ENCODE measurements around the gene PGS1. TPM values are rescaled to one million over a fixed set of nuclear protein-coding genes. Genes with fewer than 3 reads are reported as not detected.

The PGS1 gene
- total and polyA plus RNA-seq, 9 donors, result 13.5 to 50.2 (median 35.0) TPM

GRCh38 chr17:78358538-78359320, 19.7 kb upstream of the PGS1 start:
- no peak for DNase-seq
- 15 to 19% (median 18%) methylated on average over 54 to 72 of the region's 72 CpGs for WGBS, 3 donors
- TF ChIP-seq CTCF (IDR thresholded peaks at IDR 0.05), result no peak
- TF ChIP-seq POLR2A (IDR thresholded peaks at IDR 0.05), result no peak
- TF ChIP-seq EP300 (IDR thresholded peaks at IDR 0.05), result no peak

GRCh38 chr17:78359321-78359996, 19.0 kb upstream of the PGS1 start:
- 0 to 1% (median 0%) methylated on average over 49 to 70 of the region's 70 CpGs for WGBS, 3 donors
- peak overlapping the region; percentile 83 for H3K4me3 ChIP-seq
- H3K36me3 ChIP-seq, result no peaks in the 10 kb centered on the region
- no peaks in the 10 kb centered on the region for H3K9me3 ChIP-seq
- no peaks in the 10 kb centered on the region for H3K27me3 ChIP-seq
- peaks cover 16% of the 10 kb centered on the region for H3K4me1 ChIP-seq (ENCODE audit: insufficient read depth)
- peak in 1 of 3 donors; percentile 29 for TF ChIP-seq CTCF (IDR thresholded peaks at IDR 0.05)
- TF ChIP-seq EP300 (IDR thresholded peaks at IDR 0.05), result peak; percentile 47
- TF ChIP-seq POLR2A (IDR thresholded peaks at IDR 0.05), result no peak
- peak in 2 of 5 donors; percentile 46 to 66 for DNase-seq
- intact Hi-C loops (cut with DNase I), result loop anchor here in 3 of 4 donors (1.0 to 5.0 kb wide), 2 partner anchors 31 to 67 kb away; no protein-coding TSS in a partner anchor
- peak overlapping the region; percentile 71 to 92 for H3K27ac ChIP-seq

More at GRCh38 chr17:78358538-78359320, 19.7 kb upstream of the PGS1 start:
- Histone ChIP-seq H3K36me3 (no peaks in the 10 kb centered on the region), H3K4me1 (ENCODE audit: insufficient read depth) (peaks cover 18% of the 10 kb centered on the region), H3K27ac (peak overlapping the region; percentile 71 to 92), H3K4me3 (peak overlapping the region; percentile 83), H3K27me3 (no peaks in the 10 kb centered on the region), H3K9me3 (no peaks in the 10 kb centered on the region)
- intact Hi-C loops (cut with DNase I), result loop anchor here in 3 of 4 donors (1.0 to 5.0 kb wide), 2 partner anchors 30 to 66 kb away; no protein-coding TSS in a partner anchor

- intact Hi-C loops (cut with DNase I), result loop anchor here in 3 of 4 donors (1.0 to 10.0 kb wide), 4 partner anchors 32 to 105 kb away; no protein-coding TSS in a partner anchor
- Histone ChIP-seq H3K4me3 (peak within 1 kb of the TSS; percentile 83), H3K27me3 (no peaks in the 10 kb centered on the region), H3K9me3 (no peaks in the 10 kb centered on the region), H3K36me3 (no peaks in the 10 kb centered on the region), H3K27ac (peak within 1 kb of the TSS; percentile 71 to 92), H3K4me1 (ENCODE audit: insufficient read depth) (peaks cover 18% of the 10 kb centered on the region)
- TF ChIP-seq CTCF (IDR thresholded peaks at IDR 0.05), result no peak
- peak; percentile 92 for TF ChIP-seq EP300 (IDR thresholded peaks at IDR 0.05)
- peak; percentile 97 for TF ChIP-seq POLR2A (IDR thresholded peaks at IDR 0.05)
- WGBS, 3 donors, result 0 to 1% methylated on average over 58 of the region's 59 CpGs; no CpG with 5 or more reads in 1 of the 3 donors
- peak; percentile 87 to 95 (median 94) for DNase-seq
These were observed 18.5 kb upstream of the PGS1 start, which contains the start of gene SOCS3 for GRCh38 chr17:78359997-78360370. TSS of gene SOCS3 (minus strand) at chr17:78360077. CDS start at chr17:78359095, 982 bp downstream.

Data from ovary (tissue), 9 donors.